H1 (cell line): ENCODE results near the gene POLR2L. TPM values are rescaled to one million over a fixed set of nuclear protein-coding genes. Genes with fewer than 3 reads are reported as not detected.

ENCODE experiments used
- CTCF ChIA-PET: fragments of 300-600 bp; sonication (Branson Sonifier 250); formaldehyde crosslinking; loops from one replicate; lab custom pipeline; 2021; ENCODE audit not compliant: partially characterized antibody; lab: Charles Lee
- POLR2A ChIA-PET: fragments of 300-600 bp; sonication (Branson Sonifier 250); formaldehyde crosslinking; loops from one replicate; lab custom pipeline; 2021; ENCODE audit warnings: inconsistent platforms; ENCODE audit not compliant: partially characterized antibody; lab: Charles Lee
- DNase-seq, 2 experiments: peaks; one replicate each; pipeline versions ENCODE4 v3.0.0 to v3.0.0-alpha.2; 2010 to 2022; ENCODE audit warnings: low spot score in 2 of 2, low read depth in 1 of 2, mixed read lengths in 1 of 2
- FAIRE-seq: peaks from 2 replicates; lab custom pipeline; 2011; peaks lifted over from hg19 to GRCh38; lab: Jason Lieb, UNC
- H2AFZ ChIP-seq: 2 replicates; pipeline ENCODE4 v1.8.1; 2012; ENCODE audit warnings: low read length, inconsistent platforms
- H2AK5ac ChIP-seq: 2 replicates; pipeline ENCODE4 v1.6.1; 2013; ENCODE audit warnings: low read depth, low read length
- H2BK120ac ChIP-seq: replicated peaks from 2 replicates; pipeline ENCODE3; 2013; ENCODE audit warnings: low read depth, low read length, inconsistent platforms
- H2BK12ac ChIP-seq: 2 replicates; pipeline ENCODE4 v1.6.1; 2013; ENCODE audit warnings: low read depth, low read length
- H2BK15ac ChIP-seq: 2 replicates; pipeline ENCODE4 v1.6.1; 2013; ENCODE audit warnings: low read length
- H2BK20ac ChIP-seq: 2 replicates; pipeline ENCODE4 v1.6.1; 2013; ENCODE audit warnings: low read length
- H2BK5ac ChIP-seq: 2 replicates; pipeline ENCODE4 v1.6.1; 2013; ENCODE audit warnings: low read depth, low read length
- H3K14ac ChIP-seq: 2 replicates; pipeline ENCODE4 v1.6.1; 2013; ENCODE audit warnings: inconsistent platforms; ENCODE audit not compliant: insufficient read length
- H3K18ac ChIP-seq: 2 replicates; pipeline ENCODE4 v1.6.1; 2013; ENCODE audit warnings: low read length; ENCODE audit errors: extremely low read depth
- H3K23ac ChIP-seq: 2 replicates; pipeline ENCODE4 v1.6.1; 2013; ENCODE audit warnings: inconsistent platforms; ENCODE audit not compliant: insufficient read length
- H3K23me2 ChIP-seq: 2 replicates; pipeline ENCODE4 v1.6.1; 2013; ENCODE audit warnings: low read depth, low read length
- H3K27ac ChIP-seq: 2 replicates; pipeline ENCODE4 v1.6.1; 2011; ENCODE audit warnings: low read depth, low read length, inconsistent platforms
- H3K27me3 ChIP-seq, 4 experiments: replicated peaks in 1 of 4; 1 replicate in 1 of 4; 2 replicates in 3 of 4; pipeline versions ENCODE4 v1.6.1 to v1.8.1; 2011 to 2013; ENCODE audit warnings: low read length in 3 of 4, mild to moderate bottlenecking in 3 of 4, inconsistent platforms in 2 of 4, mixed read lengths in 2 of 4, moderate library complexity in 1 of 4; ENCODE audit not compliant: control insufficient read depth in 3 of 4, insufficient read depth in 3 of 4; ENCODE audit errors: extremely low read depth in 1 of 4
- H3K36me3 ChIP-seq, 4 experiments: 2 replicates each; pipeline versions ENCODE4 v1.6.1 to v1.8.1; 2011 to 2013; ENCODE audit warnings: mild to moderate bottlenecking in 4 of 4, low read length in 3 of 4, moderate library complexity in 2 of 4, control low read depth in 1 of 4, inconsistent platforms in 1 of 4; ENCODE audit not compliant: insufficient read depth in 4 of 4, control insufficient read depth in 2 of 4
- H3K4ac ChIP-seq: replicated peaks from 2 replicates; pipeline ENCODE3; 2013; ENCODE audit warnings: low read length, low read depth, mixed read lengths, inconsistent platforms; ENCODE audit not compliant: insufficient read length
- H3K4me1 ChIP-seq, 4 experiments: replicated peaks in 1 of 4; 1 replicate in 1 of 4; 2 replicates in 3 of 4; pipeline versions ENCODE4 v1.6.1 to v1.8.1; 2011 to 2013; ENCODE audit warnings: low read length in 3 of 4, inconsistent platforms in 2 of 4, mixed read lengths in 1 of 4; ENCODE audit not compliant: insufficient read depth in 4 of 4, control insufficient read depth in 3 of 4
- H3K4me2 ChIP-seq, 2 experiments: 2 replicates each; pipeline versions ENCODE4 v1.6.1 to v1.8.1; 2011 to 2013; ENCODE audit warnings: low read depth in 2 of 2, low read length in 2 of 2, control low read depth in 1 of 2, inconsistent platforms in 1 of 2, mild to moderate bottlenecking in 1 of 2; ENCODE audit not compliant: insufficient read depth in 1 of 2
- H3K4me3 ChIP-seq, 4 experiments: fragments of 200-600, 300-600 bp in 1 of 4; sonication (generic), shearing (Covaris generic), sonication (Bioruptor Twin) in 1 of 4; 2 replicates each; pipeline versions ENCODE4 v1.5.1 to v1.8.1; 2011 to 2016; ENCODE audit warnings: low read length in 4 of 4, low read depth in 3 of 4, control low read depth in 2 of 4, inconsistent platforms in 2 of 4, mild to moderate bottlenecking in 2 of 4, mixed read lengths in 1 of 4, moderate library complexity in 1 of 4; ENCODE audit not compliant: insufficient read depth in 2 of 4; ENCODE audit errors: extremely low read depth in 1 of 4
- H3K56ac ChIP-seq: replicated peaks from 2 replicates; pipeline ENCODE3; 2013; ENCODE audit warnings: low read depth, mild to moderate bottlenecking, mixed read lengths, low read length, inconsistent platforms; ENCODE audit not compliant: insufficient read length
- H3K79me1 ChIP-seq: 2 replicates; pipeline ENCODE4 v1.6.1; 2013; ENCODE audit warnings: low read depth, low read length, control low read depth
- H3K79me2 ChIP-seq, 2 experiments: 2 replicates each; pipeline versions ENCODE4 v1.6.1 to v1.8.1; 2012 to 2013; ENCODE audit warnings: low read length in 2 of 2, mild to moderate bottlenecking in 2 of 2, inconsistent platforms in 1 of 2; ENCODE audit not compliant: insufficient read depth in 2 of 2, control insufficient read depth in 1 of 2
- H3K9ac ChIP-seq, 4 experiments: replicated peaks in 1 of 4; 1 replicate in 1 of 4; 2 replicates in 3 of 4; pipeline versions ENCODE4 v1.6.1 to v1.8.1; 2011 to 2013; ENCODE audit warnings: low read depth in 3 of 4, low read length in 3 of 4, control low read depth in 2 of 4, mild to moderate bottlenecking in 2 of 4, moderate library complexity in 2 of 4, inconsistent platforms in 1 of 4; ENCODE audit errors: extremely low read depth in 1 of 4
- H3K9me3 ChIP-seq, 2 experiments: 2 replicates each; pipeline versions ENCODE4 v1.6.1 to v1.8.1; 2012 to 2013; ENCODE audit warnings: mild to moderate bottlenecking in 2 of 2, moderate library complexity in 2 of 2, control low read depth in 1 of 2, inconsistent platforms in 1 of 2, low read depth in 1 of 2, low read length in 1 of 2, mixed read lengths in 1 of 2; ENCODE audit not compliant: insufficient read depth in 2 of 2
- H4K20me1 ChIP-seq, 2 experiments: replicated peaks in 1 of 2; 2 replicates each; pipeline versions ENCODE3 to v1.8.1; 2011 to 2013; ENCODE audit warnings: inconsistent platforms in 2 of 2, low read length in 2 of 2, mild to moderate bottlenecking in 1 of 2; ENCODE audit not compliant: insufficient read depth in 2 of 2, control insufficient read depth in 1 of 2
- H4K5ac ChIP-seq: 2 replicates; pipeline ENCODE4 v1.6.1; 2013; ENCODE audit warnings: low read length, low read depth, mixed read lengths, inconsistent platforms; ENCODE audit not compliant: insufficient read length
- H4K8ac ChIP-seq: 2 replicates; pipeline ENCODE4 v1.8.0; 2013; ENCODE audit warnings: mild to moderate bottlenecking, moderate library complexity, low read length, inconsistent platforms; ENCODE audit not compliant: insufficient read depth; ENCODE audit errors: extremely low read depth
- H4K91ac ChIP-seq: replicated peaks from 2 replicates; pipeline ENCODE3; 2013; ENCODE audit warnings: low read length, mixed read lengths, inconsistent platforms; ENCODE audit not compliant: insufficient read length
- CTBP2 ChIP-seq: IDR thresholded peaks from 2 replicates; pipeline ENCODE4 v1.7.0; 2011; ENCODE audit warnings: borderline replicate concordance, mild to moderate bottlenecking, moderate library complexity, mixed read lengths, low read length; ENCODE audit not compliant: insufficient read depth, insufficient read length
- CTCF ChIP-seq, 3 experiments: IDR thresholded peaks; 1 replicate in 2 of 3; 2 replicates in 1 of 3; pipeline versions ENCODE4 v1.5.1 to v1.6.1; 2011; ENCODE audit warnings: low read length in 3 of 3, mild to moderate bottlenecking in 3 of 3, inconsistent platforms in 2 of 3, low read depth in 1 of 3, moderate library complexity in 1 of 3; ENCODE audit not compliant: insufficient read depth in 1 of 3; ENCODE audit errors: control extremely low read depth in 1 of 3
- EGR1 ChIP-seq: IDR thresholded peaks from 2 replicates; pipeline ENCODE4 v1.6.1; 2011; ENCODE audit warnings: low read depth, low read length, borderline replicate concordance
- KDM5A ChIP-seq: fragments of 200-600 bp; IDR thresholded peaks from 2 replicates; pipeline ENCODE4 v1.7.1; 2012; ENCODE audit warnings: mild to moderate bottlenecking, low read length, inconsistent platforms, mixed read lengths
- NANOG ChIP-seq: IDR thresholded peaks from 2 replicates; pipeline ENCODE4 v1.6.1; 2011; ENCODE audit warnings: low read length, low read depth, mild to moderate bottlenecking, inconsistent platforms; ENCODE audit not compliant: insufficient read depth, poor library complexity, severe bottlenecking
- PHF8 ChIP-seq: fragments of 200-600 bp; sonication (generic); conservative IDR thresholded peaks from 2 replicates; pipeline ENCODE4 v1.7.1; 2012; ENCODE audit warnings: low read depth, mild to moderate bottlenecking, inconsistent platforms, low read length, moderate library complexity
- WGBS, 2 experiments: shearing (Covaris generic) in 1 of 2; methylation state at CpG; one replicate each; pipeline versions ENCODE4 v1.1.6 to v1.1.7; 2013 to 2015; ENCODE audit warnings: low lambda C conversion rate in 2 of 2, mixed read lengths in 2 of 2, inconsistent platforms in 1 of 2, low coverage in 1 of 2, missing lambda C conversion rate in 1 of 2; ENCODE audit not compliant: insufficient replicate concordance in 2 of 2, insufficient coverage in 1 of 2, insufficient read length in 1 of 2; ENCODE audit errors: extremely low coverage in 1 of 2, missing lambda C conversion rate in 1 of 2; 5-methylcytosine and 5-hydroxymethylcytosine counted together
- polyA plus RNA-seq, 7 experiments: library from polyadenylated mRNA; depleted of rRNA in 3 of 7; stranded (reverse) in 5 of 7; unstranded in 2 of 7; fragments of >200 nt in 5 of 7; fragments of 200-250 nt in 2 of 7; gene quantifications; 1 replicate in 5 of 7; 2 replicates in 1 of 7; 4 replicates in 1 of 7; pipeline versions ENCODE4 v1.2.1 to v1.2.3, GENCODE V29; 2011 to 2013; ENCODE audit warnings: missing spikeins in 2 of 7, mixed read lengths in 2 of 7
- total RNA-seq: library from RNA; stranded (reverse); fragmentation: NEBNext Ultra II Directional; extraction: Animal tissue kit (Norgen Biotek cat#: 25700); gene quantifications from 2 replicates; pipeline ENCODE4 v1.2.1, GENCODE V29; 2021

The POLR2L gene
- total and polyA plus RNA-seq, 2 of the 8 experiments (the other 6 are each of a cell fraction or from before 2014, with no cell fraction given), result 140 to 151 TPM

- Histone ChIP-seq H3K14ac (peak overlapping the region; percentile 67), H3K27ac (peak overlapping the region; percentile 79; the same call in 1 of the 2 replicates), H4K8ac (peak overlapping the region; percentile 75; the same call in 1 of the 2 replicates), H3K18ac (peak overlapping the region; percentile 98), H3K4me2 (peak overlapping the region; percentile 87), H3K4me1 (peaks cover 0 to 39% (median 26%) of the 10 kb centered on the region in 4 experiments; a peak in 6 of 7 replicates), H3K4ac (peak overlapping the region; percentile 99), H2BK12ac (peak overlapping the region; percentile 92; the same call in 1 of the 2 replicates), H2BK120ac (peak overlapping the region; percentile 79), H2AFZ (no peak overlapping the region), H3K23me2 (peaks cover 22% of the 10 kb centered on the region; the same call in 1 of the 2 replicates), H2AK5ac (no peak overlapping the region), H3K79me2 (peaks cover 0 to 27% of the 10 kb centered on the region in 2 experiments; a peak in 2 of 4 replicates), H3K9ac (peak overlapping the region in 2 of 4 experiments; percentile 8 to 13; a peak in 3 of 7 replicates), H2BK20ac (0 out of 2 replicates have a peak overlapping the region, but pooled peaks have one; percentile 61), H2BK15ac (peak overlapping the region; percentile 99; the same call in 1 of the 2 replicates), H4K5ac (peak overlapping the region; percentile 96), H3K9me3 (no peaks in the 10 kb centered on the region), H3K4me3 (peak overlapping the region; percentile 71 to 96 (median 74)), H3K23ac (no peak overlapping the region), H3K79me1 (peaks cover 9% of the 10 kb centered on the region; the same call in 1 of the 2 replicates), H3K27me3 (no peaks in the 10 kb centered on the region; a peak in 4 of 7 replicates), H4K20me1 (peaks cover 7 to 27% of the 10 kb centered on the region in 2 experiments), H3K56ac (peak overlapping the region; percentile 92), H4K91ac (peak overlapping the region; percentile 98), H2BK5ac (peak overlapping the region; percentile 92), H3K36me3 (peaks cover 10 to 14% (median 11%) of the 10 kb centered on the region in 4 experiments; a peak in 6 of 8 replicates)
- peak; percentile 86 to 89 for DNase-seq
- POLR2A ChIA-PET, result interaction anchor here (0.8 to 40.4 kb wide), 13 partner anchors 13 to 209 kb away, joined by 3 to 1917 read pairs (median 4); partner anchors contain the start of genes CD151, CEND1, CHID1 and CRACR2B
- CTCF ChIA-PET, result interaction anchor here (0.8 to 6.7 kb wide), 20 partner anchors 10 to 289 kb away, joined by 3 to 74 read pairs (median 4); partner anchors contain the start of genes CD151 and PNPLA2
- FAIRE-seq, result peak; percentile 94
- 1% methylated on average over 16 of the region's 25 CpGs; no CpG with 5 or more reads in 1 of the 2 experiments for WGBS, 2 experiments
- no peak for TF ChIP-seq KDM5A
- TF ChIP-seq EGR1, result no peak
- peak in 1 of 3 experiments; percentile 8; a peak in 1 of 4 replicates for TF ChIP-seq CTCF (IDR thresholded peaks at IDR 0.05; ENCODE audit: control extremely low read depth in 1 of 3, insufficient read depth in 1 of 3, low read depth in 1 of 3, low read length in 3 of 3)
- peak; percentile 90 for TF ChIP-seq CTBP2
- no peak for TF ChIP-seq PHF8
- TF ChIP-seq NANOG, result no peak
Measured at GRCh38 chr11:843818-844692, 1.7 kb upstream of the POLR2L start.
